Stimulated activated CD4-positive, alpha-beta T cell treated with anti-CD3 and anti-CD28 coated beads, Interleukin-4, amount 100 ng/mL, for 4 hours (primary cell): ENCODE data around the gene NAA10.

Experiments
- DNase-seq, 2 experiments: peaks; one replicate each; pipeline ENCODE4 v3.0.0-alpha.2; 2020

Gene NAA10

DNA sequence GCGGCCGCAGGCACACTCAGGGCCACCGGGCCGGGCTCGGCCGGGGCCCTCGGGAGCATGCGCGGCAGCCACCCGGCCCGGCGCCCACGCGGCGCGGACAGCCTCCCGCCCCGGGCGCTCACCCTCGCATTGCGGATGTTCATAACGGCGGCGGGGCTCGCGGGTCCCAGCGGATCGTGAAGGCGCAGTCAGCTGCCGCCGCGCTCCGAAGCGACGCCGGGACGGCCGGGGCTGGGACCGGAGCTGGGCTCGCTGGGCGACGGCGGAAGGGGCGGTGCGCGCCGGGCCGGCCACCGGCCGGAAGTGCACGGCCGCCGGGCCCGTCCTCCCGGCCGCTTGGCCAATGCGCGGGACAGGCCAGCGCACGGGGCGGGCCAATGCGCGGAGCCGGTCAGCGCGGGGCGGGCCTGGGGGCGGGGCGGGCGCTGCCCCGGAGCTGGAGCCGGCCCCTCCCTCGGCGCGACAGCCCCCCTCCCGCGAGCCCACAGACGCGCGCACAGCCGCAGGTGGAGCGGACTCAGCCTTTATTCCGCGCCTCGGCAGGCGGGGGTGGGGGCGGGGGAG is at the start of gene NAA10:
TSS of gene NAA10 (minus strand) at position 276 of the 564 bp plus-strand sequence. CDS start at position 143, 133 bp downstream.
- DNase-seq, result peak in 1 of 2 experiments; percentile 66

DNA sequence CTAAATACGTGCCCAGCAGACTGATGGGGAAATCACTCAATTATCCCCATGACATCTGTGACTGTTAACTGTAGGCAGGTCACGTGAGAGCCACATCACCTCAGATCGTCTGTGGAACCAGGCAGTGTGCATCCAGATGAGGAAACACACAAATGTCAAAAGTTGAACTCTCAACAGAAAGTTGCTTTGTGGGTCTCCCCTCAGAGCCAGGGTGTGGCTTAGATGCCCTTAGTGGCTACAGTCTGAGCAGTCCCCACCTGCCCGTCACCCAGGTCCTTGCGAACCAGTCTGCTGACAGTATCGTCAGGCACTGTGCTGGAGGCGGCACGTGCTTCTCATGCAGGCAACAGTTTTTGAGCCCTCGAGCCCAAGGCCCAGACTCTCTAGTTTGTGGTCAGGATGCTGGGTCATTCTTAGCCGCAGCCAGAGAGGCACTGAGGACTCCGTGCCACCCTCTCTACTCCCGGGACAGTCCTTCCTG is 48.5 kb upstream of the NAA10 start:
- DNase-seq, result peak in 1 of 2 experiments; percentile 22

- DNase-seq, result peak; percentile 45 to 62
Observed at GRCh38 chrX:153981771-153982533, 47.1 kb upstream of the NAA10 start.

DNA sequence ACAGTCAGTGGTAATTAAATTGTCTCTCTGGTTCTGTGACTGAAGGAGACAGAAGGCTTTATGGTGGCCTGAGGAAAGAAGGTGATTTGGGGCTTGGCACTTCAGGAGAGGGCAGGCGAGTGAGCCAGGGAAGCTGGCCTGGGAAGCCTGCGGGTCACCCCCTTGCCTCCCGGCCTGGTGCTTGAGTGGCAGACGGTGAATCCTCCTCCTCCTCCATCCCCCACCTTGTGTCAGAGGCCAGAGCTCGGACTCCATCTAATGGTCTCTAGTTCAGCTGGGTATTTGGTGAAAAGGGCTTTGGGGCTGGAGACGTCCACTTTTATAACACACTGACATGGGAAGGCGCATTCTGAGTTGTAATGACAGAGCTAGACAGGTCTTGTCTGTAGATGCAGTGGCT is 46.4 kb upstream of the NAA10 start:
- DNase-seq, result no peak

DNA sequence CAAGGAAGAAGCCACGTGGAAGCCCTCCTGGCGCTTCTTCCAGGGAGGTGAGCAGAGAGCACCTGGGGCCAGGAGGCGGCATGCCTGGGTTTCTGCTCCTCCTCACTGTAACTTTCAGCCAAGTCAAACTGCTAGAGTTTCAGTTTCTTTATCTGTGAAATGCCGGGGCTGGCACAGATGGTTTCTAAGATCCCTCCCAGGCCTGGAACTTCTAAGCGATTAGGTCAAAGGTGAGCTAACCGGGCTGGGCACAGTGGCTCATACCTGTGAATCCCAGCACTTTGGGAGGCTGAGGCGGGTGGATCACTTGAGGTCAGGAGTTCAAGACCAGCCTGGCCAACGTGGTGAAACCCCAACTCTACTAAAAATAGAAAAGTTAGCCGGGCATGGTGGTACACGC is 45.6 kb upstream of the NAA10 start:
- peak in 1 of 2 experiments; percentile 11 for DNase-seq

DNA sequence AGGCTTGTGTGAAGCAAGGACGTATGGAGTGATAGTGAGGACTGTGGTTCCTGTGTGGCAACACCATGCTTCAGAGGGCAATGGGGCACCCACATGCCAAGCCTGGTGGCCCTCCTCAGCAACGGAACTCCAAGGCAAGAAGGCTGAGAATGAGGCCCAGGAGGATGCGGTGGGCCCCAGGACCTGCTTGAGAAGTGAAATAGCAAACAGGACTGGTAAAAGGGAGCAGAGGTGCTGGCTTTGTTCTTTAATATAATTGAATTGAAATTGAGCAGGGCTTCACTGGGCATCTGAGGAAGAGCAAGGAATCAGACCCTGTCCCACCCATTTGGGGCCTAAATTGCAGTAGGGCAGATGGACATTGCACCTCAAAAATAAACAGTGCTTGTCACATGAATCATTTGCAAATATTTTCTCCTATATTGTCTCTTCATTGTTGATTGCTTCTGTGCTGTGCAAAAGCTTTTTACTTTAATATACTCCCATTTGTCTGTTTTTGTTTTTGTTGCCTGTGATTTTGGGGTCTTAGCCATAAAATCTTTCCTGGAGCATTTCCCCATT is 40.0 kb upstream of the NAA10 start:
- DNase-seq, result no peak

DNA sequence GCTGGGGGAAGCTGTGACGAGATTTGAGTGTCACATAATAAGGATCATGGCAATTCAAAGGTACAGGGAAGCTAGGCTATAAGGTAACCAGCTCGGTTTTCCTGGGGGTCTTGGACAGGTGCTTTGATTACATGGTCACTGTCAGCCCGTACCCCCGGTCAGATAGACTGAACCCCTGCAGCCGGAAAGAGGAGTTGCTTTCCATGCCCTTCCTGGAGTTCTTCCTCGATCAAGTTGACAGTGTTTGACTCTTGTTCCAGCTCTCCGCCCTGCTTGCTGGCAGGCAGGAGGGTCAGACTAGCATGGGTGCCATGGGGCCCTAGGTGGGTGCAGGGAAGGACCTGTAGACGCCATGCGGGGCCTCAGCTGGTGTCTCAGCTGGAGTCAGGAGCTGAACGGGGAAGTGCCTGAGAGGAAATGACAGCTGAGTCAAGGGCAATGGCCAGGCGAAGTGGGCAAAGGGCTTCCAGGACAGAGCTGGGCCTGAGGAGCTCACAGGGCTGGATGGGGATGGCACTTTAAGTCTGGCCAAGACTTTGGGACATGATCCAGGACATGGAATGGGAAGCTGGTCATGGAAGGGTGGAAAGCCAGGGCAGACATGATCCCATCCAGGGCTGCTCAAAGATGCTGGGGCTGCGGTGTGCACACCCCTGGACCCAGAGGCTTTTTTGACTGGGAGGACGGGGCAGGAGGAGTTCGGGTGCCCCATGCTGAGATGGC is 39.3 kb upstream of the NAA10 start:
- no peak for DNase-seq

DNA sequence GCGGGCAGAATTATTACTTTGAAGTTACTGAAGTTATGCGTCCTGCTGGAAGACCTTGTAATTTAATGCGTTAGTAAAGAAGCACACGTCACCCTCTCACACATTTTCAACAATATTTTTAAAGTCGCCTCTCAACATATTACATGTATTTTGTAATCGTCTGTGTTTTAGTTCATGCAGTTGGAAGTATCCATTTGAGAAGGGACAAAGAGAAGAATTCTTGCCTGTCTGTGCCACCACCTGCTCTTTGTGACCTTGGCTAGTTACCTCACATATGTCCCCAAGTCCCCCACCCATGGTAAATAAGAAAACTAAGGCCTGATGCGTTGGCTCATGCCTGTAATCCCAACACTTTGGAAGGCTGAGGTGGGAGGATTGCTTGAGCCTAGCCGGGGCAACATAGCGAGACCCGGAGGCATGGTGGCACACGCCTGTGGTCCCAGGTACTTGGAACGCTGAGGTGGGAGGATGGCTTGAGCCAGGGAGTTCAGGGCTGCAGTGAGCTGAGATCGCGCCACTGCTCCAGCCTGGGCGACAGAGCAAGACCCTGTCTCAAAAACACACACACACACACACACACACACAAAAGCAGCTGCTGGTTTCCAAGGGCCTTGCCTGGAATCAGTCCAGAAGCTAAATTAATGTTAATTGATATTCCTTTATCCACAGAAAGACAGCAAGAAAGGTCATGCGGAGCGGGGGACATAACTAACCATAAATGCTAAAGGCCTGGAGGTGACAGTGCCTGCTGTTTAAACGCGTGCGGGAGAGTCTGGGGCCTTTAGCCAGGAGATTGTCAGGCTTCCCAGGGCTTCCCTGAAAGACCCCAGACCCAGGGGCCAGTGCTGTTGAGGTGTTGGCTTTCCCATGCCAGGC is 38.5 kb upstream of the NAA10 start:
- no peak for DNase-seq

DNA sequence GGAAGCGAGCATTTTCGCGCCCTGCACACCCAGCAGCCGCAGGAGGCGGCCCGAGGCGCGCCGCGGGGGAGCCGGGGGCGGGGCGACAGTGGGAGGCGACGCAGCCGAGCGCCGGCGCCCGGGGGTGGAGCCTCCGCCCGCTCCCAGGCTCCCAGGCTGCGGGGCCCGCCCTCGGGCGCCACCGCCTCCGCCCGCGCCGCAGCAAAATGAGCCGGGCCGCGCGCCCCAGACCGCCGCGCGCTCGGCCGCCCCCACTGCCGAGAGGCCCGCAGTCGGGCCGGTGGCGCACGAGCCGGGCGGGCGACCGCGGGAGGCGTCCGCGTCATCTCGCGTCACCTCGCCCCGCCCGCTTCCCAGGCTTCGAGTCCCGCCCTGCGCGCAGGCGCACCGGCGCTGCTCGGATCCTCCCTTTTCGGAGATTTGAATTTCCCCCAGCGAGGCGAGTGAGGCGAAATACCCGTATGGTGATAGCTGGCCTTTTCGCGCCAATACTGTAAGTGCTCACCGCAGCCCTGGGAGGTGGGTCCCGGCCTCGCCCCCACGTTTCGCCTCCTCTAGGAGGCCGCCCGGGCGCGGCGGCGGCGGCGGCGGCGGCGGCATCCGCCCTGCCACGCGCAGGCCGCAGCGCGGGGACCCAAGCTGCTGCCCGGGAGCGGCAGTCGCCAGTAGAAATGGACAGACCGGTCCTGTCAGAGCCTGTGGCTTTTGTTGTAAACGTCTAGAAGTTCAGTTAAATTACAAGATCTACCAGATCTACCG is 37.7 kb upstream of the NAA10 start, which contains the start of gene TMEM187:
TSS of gene TMEM187 (plus strand) at position 387 of the 759 bp plus-strand sequence. CDS start 9,309 bp downstream, outside the sequence.
- peak; percentile 80 to 85 for DNase-seq

DNA sequence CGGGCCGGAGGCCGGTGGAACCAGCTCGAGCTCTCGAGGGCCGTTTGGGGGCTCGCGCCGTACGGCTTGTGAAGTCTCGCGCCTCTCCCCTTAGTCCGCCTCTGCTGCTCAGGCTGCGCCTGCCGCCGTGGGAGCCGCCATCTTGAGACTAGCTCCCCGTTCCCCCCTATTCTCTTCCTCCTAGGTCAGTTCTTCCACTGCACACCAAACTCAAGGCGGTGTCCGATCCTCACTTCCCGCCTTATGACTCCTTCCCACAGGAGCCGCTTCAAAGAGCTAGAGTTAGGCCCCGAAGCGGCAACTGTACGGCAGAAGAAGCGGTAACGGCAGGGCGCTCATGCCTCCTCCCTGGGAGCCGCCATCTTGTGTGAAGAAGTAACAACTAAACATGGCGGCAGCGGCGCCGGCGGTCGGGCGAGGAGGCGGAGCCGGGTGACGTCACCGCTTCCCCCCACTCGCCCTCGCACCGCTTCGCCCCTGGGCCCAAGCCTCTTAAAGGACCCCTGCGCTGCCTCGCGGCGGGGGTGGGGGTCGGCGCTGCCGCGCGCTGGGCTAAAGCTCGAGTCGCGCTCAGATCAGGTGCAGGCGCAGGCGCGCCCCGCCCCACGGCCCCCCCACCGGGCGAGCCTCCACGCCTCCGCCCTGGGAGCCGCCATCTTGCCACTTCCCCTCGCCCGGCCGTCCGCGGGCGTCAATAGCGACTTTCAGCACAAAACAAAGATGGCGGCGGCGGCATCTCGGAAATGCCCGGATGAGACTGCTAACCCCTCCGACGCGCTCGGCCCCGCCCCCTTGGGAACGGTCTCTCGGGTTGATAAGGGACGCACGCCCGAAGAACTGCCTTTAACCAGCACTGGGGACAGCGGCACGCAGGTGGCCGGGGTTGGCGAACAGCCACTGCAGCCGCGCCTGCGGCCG is 36.9 kb upstream of the NAA10 start, which contains the start of gene HCFC1:
TSS of gene HCFC1 (minus strand) at position 369 of the 918 bp plus-strand sequence. CDS start 978 bp downstream, outside the sequence.
- peak; percentile 81 to 88 for DNase-seq

- DNase-seq, result peak; percentile 76 to 87
Observed at GRCh38 chrX:153971124-153971449, 36.2 kb upstream of the NAA10 start.

- peak in 1 of 2 experiments; percentile 19 for DNase-seq
Observed at GRCh38 chrX:153970357-153971123, 35.7 kb upstream of the NAA10 start.

DNA sequence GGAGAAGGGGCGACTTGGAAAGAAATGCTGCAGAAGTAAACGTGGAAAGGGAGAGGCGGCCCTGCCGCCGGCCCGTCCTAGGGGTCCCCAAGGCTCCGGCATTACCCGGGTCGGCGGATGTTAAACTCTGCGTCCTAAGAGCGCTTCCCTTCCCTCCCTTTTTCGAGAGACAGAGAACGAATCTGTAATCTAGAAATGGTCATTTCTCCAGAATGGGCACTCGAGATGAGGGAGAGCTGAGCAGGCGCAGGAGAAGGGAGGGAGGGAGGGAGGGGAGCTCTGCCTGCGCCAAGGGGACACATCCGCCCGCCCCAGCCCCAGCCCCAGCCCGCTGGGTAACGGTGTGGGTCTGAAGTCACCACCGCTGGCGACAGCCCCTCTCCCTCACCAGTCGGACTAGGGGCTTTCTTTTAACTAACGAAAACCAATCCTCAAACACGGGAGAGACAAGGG is 35.1 kb upstream of the NAA10 start:
- no peak for DNase-seq

GRCh38 chrX:153969125-153969903 is 34.5 kb upstream of the NAA10 start:
- no peak for DNase-seq

DNA sequence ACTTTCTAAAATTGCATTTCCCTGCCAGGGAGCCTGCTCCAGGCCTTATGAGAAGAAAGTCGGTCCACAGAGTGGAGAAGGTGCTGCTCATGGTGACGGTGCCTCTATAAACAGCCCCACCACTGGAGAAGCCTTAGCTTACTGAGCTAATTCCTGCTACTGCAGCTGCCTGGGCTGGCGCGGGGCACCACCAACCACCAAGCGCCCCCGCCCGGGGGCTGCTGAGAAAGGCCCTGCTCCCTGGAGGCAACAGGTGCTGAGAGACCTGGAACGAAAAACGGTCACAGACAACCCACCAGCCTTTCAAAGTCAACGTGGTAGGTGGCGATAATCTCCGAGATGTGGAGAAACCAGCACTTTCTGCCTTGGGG is 33.9 kb upstream of the NAA10 start:
- peak in 1 of 2 experiments; percentile 53 for DNase-seq

DNA sequence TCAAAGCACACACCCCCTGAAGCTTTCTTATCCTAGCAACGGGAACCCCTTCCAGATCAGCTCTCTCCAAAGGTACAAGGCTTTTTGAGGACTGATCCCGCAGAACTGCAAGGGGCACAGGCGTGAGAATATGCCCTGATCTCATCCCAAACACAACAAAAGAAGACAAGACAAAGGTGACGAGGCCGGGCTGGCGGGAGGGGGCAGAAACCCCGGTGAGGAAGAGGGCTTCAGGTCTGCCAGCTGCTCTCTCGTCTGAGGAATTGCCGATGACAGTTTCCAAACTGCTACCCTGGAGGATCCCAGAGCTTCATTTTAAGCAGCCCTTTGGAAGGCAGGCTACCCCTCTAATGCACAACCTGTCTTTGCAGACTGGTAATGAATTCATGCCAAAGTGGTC is 33.4 kb upstream of the NAA10 start:
- DNase-seq, result no peak

- peak in 1 of 2 experiments; percentile 44 for DNase-seq
Observed at GRCh38 chrX:153967536-153968224, 32.8 kb upstream of the NAA10 start.
